Neutrophil (primary cell): ENCODE data around the gene ABL1.

Experiments used
- H3K27ac ChIP-seq: fragments of 200-600 bp; sonication (generic); 2 replicates; pipeline ENCODE4 v1.5.1; 2016; ENCODE audit warnings: mild to moderate bottlenecking, moderate library complexity
- H3K27me3 ChIP-seq: fragments of 200-600 bp; sonication (generic); 2 replicates; pipeline ENCODE4 v1.6.0; 2016; ENCODE audit warnings: mild to moderate bottlenecking
- H3K36me3 ChIP-seq: fragments of 200-600 bp; sonication (generic); 2 replicates; pipeline ENCODE4 v1.5.1; 2017
- H3K4me1 ChIP-seq, 2 experiments: fragments of 200-600 bp in 1 of 2; sonication (generic) in 1 of 2; 1 replicate in 1 of 2; 2 replicates in 1 of 2; pipeline versions ENCODE4 v1.5.1 to v1.6.1; 2013 to 2016; ENCODE audit warnings: low read depth in 1 of 2, low read length in 1 of 2, mild to moderate bottlenecking in 1 of 2, moderate library complexity in 1 of 2; ENCODE audit not compliant: control insufficient read depth in 1 of 2, insufficient read depth in 1 of 2
- H3K4me3 ChIP-seq, 2 experiments: fragments of 200-600 bp in 1 of 2; sonication (generic) in 1 of 2; 1 replicate in 1 of 2; 2 replicates in 1 of 2; pipeline ENCODE4 v1.5.1; 2013 to 2016; ENCODE audit warnings: low read depth in 1 of 2, low read length in 1 of 2, mild to moderate bottlenecking in 1 of 2, moderate library complexity in 1 of 2
- H3K9me3 ChIP-seq: fragments of 200-600 bp; sonication (generic); 2 replicates; pipeline ENCODE4 v1.5.1; 2016
- CTCF ChIP-seq: fragments of 200-600 bp; sonication (generic); IDR thresholded peaks from 2 replicates; pipeline ENCODE4 v1.5.1; 2016; ENCODE audit warnings: antibody characterized with exemption

Gene ABL1

DNA sequence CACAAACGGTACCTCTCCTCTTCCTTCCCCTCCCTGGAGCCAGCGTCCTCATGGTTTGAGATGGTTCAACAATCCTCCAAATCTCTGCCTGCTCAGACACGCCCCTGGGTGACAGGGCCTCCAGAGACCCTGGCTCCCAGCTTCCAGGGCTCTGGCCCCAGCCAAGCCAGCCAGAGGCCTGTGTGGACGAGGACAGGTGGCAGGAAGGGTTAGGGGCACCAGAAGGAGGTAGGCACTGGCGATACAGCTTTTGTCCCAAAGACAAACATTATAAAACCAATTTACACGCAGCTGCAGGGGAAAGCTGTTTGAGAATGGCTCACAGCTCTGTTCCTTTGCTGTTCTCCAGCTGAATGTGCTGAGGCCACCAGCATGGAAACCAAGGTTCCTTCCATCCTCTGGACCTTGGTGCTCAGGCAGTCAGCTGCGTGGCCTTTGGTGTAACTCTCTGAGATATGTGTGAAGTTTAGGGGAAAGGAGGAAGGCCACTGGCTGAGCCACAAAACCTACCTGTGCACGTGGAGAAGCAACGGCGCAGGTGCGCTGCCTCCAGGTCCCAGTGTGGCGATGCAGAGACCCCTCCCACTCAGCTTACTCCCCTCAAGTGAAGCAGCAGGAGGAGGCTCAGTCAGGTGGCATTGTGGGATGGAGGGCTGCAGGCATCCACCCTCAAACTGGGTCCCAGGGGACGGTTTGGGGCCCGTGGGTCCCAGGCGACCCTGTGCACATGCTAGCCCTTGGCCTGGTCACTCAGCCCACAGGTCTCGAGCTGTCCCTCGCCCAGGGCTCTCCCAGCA is 65.8 kb downstream of the ABL1 start:
- Histone ChIP-seq H3K36me3 (no peaks in the 10 kb centered on the region), H3K27me3 (peaks cover 10% of the 10 kb centered on the region), H3K4me3 (no peak overlapping the region), H3K9me3 (no peaks in the 10 kb centered on the region), H3K4me1 (no peaks in the 10 kb centered on the region), H3K27ac (no peak overlapping the region)
- no peak for TF ChIP-seq CTCF

GRCh38 chr9:130901498-130902203 is 66.6 kb downstream of the ABL1 start:
- TF ChIP-seq CTCF: no peak
- H3K36me3 ChIP-seq: no peaks in the 10 kb centered on the region
- H3K27me3 ChIP-seq: peaks cover 10% of the 10 kb centered on the region
- no peaks in the 10 kb centered on the region for H3K9me3 ChIP-seq
- no peak overlapping the region for H3K4me3 ChIP-seq
- H3K27ac ChIP-seq: no peak overlapping the region
- no peaks in the 10 kb centered on the region for H3K4me1 ChIP-seq

DNA sequence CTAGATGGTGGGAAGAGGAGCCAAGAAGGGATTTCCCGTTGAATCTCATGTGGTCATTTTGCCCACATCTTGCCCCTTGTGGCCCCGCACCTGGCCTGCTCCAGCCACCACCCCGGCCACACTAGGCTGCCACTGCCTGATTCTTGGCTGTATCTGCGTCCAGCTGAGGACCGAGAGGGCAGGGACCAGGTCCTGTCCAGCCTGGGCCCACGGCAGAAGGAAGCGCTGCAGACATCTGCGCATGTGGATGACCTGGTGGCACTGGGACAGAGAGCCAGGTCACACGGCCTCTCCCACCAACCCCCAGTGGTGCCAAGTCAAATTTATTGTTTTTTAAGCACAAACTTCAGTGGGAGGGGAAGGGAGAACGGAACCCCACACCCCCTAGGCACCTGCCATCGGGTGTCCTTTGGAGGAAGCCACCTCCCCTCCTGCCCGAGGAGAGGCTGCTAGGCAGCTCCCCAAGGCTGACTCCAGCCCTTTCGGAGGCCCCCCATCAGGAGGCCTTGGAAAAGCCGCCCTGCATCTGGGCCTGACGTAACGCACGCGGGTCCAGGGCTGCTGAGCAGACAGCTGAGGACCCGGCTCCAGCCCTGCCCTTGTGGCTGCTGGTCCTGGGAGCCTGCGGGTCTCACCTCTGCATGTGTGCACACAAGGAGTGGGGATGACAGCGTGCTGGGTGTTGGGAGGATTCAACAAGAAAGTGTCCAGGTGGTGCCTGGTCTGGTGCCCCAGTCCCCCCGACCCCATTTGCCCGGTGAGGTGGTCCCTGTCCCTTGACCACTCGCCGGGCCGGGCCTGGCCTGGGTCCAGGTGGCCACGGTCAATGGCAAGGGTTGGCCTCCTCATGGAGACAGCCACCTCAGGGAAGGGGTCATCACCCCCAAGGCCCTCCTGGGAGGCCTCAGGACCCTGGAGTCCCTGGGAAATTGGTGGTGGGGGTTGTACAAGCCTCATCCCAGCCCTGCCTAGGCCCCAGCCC is 67.4 kb downstream of the ABL1 start:
- Histone ChIP-seq H3K4me3 (no peak overlapping the region), H3K36me3 (no peaks in the 10 kb centered on the region), H3K9me3 (no peaks in the 10 kb centered on the region), H3K27ac (no peak overlapping the region), H3K27me3 (peaks cover 17% of the 10 kb centered on the region), H3K4me1 (no peaks in the 10 kb centered on the region)
- TF ChIP-seq CTCF: no peak

DNA sequence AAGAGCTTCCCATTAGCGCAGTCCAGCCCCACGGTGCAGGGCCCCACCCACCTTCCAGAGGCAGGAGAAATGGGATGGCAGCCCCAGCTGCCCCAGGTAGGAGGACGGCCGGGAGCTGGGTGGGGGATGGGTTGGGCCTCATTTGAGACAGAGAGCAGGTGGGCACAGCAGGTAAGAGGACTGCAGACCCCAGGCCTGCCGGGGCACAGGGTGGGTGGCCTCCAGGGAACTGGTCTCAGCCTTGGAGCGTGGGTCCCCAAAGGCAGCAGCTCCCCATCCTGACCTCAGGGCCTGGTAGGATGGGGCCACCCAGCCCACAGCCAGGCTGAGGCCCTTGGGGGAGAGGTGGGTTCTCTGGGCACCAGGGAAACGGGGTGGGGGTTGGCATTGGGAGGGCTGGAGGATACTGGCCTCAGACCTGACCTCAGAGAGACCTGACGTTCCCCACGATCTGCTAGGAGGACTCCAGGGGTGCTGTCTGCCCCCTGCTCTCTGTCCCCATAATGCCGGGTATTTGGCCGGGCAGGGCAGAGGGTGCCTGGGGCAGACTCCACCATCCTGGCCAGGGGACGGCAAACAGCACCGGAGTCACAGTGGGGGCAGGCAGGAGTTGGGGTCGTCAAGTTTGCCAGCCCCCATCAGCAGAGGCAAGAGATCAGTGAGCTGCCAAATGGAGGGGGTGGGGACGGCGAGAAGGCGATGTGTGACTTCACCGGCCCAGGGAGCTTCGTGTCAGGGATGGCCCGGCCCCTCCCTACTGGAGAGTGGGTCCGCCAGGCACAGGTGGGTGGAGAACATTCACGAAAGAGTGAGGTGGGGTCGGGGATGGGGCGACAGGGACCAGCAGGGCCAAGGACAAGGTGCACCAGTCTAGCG is 68.4 kb downstream of the ABL1 start:
- Histone ChIP-seq H3K27ac (no peak overlapping the region), H3K4me1 (no peaks in the 10 kb centered on the region), H3K27me3 (peaks cover 22% of the 10 kb centered on the region), H3K4me3 (no peak overlapping the region), H3K9me3 (no peaks in the 10 kb centered on the region), H3K36me3 (no peaks in the 10 kb centered on the region)
- TF ChIP-seq CTCF: no peak
